LNCAP (cell line): ENCODE results near the gene GMDS.

Experiments used
- TF ChIP-seq, protein P1 (sequence below): fragments of 450-650 bp; IDR thresholded peaks from 2 replicates; pipeline ENCODE4 v1.5.1; 2017; ENCODE audit warnings: mild to moderate bottlenecking

The GMDS gene

DNA sequence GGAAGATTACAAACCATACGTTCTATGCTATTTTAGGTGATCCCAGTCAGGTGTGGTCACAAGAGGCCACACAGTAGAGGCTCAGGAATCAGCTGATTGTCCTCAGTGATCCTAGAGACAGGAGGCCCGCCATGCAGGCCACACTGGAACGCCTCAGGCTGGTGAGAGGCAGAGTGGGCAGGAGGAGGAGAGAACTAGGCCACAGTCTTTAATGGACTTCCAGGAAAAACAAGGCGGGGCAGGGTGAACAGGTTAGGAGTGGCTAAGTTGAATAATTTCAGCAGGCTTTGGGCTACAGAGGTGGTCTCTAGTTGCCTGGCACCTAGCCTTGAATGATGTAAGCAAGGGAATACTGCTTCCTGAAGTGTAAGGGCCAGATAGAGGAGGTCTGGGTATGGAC is 101.2 kb downstream of the GMDS start:
- TF ChIP-seq, protein P1, sequence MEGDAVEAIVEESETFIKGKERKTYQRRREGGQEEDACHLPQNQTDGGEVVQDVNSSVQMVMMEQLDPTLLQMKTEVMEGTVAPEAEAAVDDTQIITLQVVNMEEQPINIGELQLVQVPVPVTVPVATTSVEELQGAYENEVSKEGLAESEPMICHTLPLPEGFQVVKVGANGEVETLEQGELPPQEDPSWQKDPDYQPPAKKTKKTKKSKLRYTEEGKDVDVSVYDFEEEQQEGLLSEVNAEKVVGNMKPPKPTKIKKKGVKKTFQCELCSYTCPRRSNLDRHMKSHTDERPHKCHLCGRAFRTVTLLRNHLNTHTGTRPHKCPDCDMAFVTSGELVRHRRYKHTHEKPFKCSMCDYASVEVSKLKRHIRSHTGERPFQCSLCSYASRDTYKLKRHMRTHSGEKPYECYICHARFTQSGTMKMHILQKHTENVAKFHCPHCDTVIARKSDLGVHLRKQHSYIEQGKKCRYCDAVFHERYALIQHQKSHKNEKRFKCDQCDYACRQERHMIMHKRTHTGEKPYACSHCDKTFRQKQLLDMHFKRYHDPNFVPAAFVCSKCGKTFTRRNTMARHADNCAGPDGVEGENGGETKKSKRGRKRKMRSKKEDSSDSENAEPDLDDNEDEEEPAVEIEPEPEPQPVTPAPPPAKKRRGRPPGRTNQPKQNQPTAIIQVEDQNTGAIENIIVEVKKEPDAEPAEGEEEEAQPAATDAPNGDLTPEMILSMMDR: no peak

DNA sequence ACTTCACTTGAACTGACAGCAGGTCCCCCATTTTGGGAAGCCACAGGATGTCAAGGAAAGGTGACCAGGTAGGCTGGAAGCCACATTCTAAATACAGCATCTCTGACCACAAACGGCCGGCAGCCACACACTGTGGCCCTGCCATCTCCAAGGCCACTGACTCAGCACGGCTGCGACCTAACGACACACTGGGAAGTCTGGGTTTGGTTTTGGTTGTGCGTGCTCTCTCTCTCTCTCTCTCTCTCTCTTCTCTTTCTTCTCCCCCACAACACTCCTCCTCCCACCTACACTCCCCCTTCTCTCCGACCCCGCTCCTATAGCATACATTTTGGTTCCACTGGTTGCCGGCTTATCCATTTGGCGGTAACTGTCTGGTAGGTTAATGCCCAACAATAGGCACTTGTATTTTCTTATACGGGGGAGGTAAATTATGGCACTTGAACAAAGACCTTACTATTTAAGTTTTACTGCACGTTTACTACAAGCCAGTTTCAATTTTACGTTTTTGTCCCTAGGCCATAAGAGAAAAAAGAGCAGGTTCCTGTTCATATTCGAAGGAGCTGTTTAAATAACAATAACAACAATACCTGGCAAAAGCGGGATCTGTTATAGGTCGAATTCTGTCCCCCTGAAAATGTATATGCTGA is 103.6 kb downstream of the GMDS start:
- TF ChIP-seq, protein P1: no peak

DNA sequence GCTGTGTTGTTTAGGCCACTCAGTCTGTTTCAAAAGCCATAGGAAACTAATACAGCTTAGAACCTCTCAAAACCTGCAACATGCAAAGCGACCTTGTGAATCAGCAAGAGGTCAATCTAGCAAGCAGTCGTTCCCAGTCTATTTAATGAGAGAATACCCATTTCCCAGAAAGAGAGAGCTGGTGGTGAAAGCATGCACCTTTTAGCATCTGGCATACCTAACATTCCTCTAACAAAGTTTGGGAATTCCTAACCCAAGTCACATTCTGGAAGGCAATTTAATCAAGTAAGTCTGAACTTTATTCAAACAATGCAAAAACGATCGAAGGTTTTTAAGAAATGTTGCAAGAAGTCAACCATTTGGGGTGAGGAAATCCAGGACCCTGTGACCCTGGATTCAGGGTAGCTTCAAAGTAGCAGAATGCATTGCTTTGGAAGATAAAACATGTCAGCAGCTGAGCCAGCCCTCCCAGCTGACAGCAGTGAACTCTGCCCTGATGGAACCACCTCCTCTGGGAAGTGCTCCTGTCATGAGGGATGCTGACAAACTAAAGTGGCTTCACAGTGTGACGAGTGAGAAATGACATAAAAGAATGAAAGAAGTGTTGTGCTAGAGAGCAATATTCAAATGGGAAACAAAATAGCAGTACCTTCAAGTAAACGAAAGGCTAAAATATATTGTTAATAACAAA is 104.8 kb downstream of the GMDS start:
- TF ChIP-seq, protein P1: no peak

DNA sequence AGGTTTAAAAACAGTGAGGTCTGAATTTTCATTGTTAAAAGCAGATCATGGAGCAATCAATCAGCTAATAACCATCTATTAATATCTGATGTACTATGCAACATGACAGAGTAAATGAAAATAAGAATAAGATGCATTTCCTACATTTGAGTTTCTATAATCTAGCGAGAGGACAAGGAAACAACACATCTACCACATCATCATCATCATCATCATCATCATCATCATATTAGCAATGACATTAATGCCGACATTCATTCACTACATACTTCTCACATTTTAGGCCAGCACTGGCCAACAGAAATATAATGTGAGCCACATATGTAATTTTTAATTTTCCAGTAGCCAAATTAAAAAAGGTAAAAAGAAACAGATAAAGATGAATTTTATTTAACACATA is 110.0 kb downstream of the GMDS start:
- TF ChIP-seq, protein P1: no peak

DNA sequence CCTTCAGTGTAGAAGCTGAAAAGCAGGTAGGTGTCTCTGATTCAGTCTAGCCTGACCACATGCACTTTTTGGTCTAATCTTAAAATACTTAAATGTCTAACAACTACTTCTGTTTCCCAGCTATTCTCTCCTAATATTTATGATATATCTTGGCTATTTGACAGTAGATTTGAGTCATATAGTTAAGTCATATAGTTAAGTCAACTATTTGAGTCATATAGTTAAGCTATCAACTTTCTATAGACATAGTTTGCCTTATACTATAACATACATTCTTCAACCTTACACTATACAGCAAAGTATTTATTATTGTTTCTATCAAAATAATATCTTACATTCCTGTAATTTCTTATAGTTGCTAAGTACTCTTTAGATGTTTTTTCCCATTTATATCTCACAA is 110.9 kb downstream of the GMDS start:
- TF ChIP-seq, protein P1: no peak

DNA sequence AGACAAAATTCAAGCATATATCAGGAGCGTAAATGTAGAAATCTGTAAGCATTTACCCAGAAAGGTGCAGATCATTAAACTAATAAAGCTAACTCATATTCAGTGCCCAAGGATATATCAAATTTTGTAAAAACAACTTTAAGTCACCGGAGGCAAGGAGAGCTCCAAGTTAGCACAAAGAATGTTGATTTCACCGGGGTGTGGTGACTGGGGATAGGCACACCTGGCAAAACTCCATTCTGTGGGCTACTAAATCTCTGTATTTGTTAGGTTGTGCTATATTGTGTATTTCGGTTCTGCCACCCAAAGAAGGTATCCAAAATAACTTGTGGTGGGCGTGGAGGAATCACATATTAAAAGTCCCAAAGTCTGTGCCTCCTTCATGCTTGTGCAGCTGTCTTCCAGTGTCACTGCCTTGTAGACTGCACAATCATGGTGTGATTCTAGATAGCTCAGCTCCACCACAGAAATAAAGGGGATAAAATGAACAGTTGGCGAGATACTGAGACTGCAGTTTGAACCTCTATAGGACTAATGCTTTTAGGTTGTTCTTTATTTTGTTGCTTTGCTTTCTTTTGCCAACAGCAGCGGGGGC is 111.6 kb downstream of the GMDS start:
- TF ChIP-seq, protein P1: no peak

DNA sequence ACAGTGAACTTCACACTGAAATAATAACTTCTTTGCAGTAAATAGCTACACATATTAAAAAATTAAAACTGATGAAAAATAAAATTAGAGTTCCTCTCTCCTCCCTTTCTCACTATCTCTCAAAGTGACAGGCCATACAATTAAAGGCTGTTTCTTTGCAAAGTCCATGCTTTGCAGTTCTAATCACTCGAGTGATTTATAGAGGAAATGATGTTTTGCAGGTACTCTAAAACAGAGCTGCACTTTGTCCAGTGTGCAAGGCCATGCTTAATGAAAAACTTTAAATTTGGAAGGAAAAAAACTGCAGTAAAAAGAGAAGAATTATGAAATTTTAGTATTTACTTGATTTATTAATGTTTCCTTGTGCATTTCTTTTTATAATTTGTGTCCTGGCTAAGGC is 112.5 kb downstream of the GMDS start:
- TF ChIP-seq, protein P1: no peak
